A673 (cell line): Measurements from ENCODE around the gene IP6K1. TPM values are rescaled to one million over a fixed set of nuclear protein-coding genes. Genes with fewer than 3 reads are reported as not detected.

Experiments used
- BruUV-seq: library from RNA; stranded (reverse); fragments of 400-500 nt; replicated peaks from 2 replicates; lab custom pipeline; 2021; lab: Mats Ljungman, UMichigan
- CTCF ChIA-PET: fragments of 300-600 bp; sonication (Branson Sonifier 250); formaldehyde crosslinking; loops from one replicate; lab custom pipeline; 2022; ENCODE audit warnings: antibody characterized with exemption; lab: Charles Lee
- POLR2A ChIA-PET: fragments of 300-600 bp; sonication (Branson Sonifier 250); formaldehyde crosslinking; loops from one replicate; lab custom pipeline; 2022; ENCODE audit warnings: antibody characterized with exemption; ENCODE audit not compliant: low non-redundant PET; lab: Charles Lee
- DNase-seq: peaks from one replicate; pipeline ENCODE4 v3.0.0-alpha.2; 2015; ENCODE audit warnings: low spot score
- H3K27ac ChIP-seq: fragments of 200-600 bp; sonication (generic); 2 replicates; pipeline ENCODE4 v1.5.1; 2016; ENCODE audit warnings: mixed run types, low read depth, mild to moderate bottlenecking, mixed read lengths, antibody characterized with exemption, low read length; ENCODE audit not compliant: poor library complexity, severe bottlenecking
- H3K27me3 ChIP-seq: fragments of 200-600 bp; sonication (generic); replicated peaks from 2 replicates; pipeline ENCODE4 v1.6.1; 2017; ENCODE audit warnings: mixed run types, low read depth, mild to moderate bottlenecking, mixed read lengths, antibody characterized with exemption, low read length; ENCODE audit not compliant: insufficient read depth, poor library complexity
- H3K36me3 ChIP-seq: fragments of 200-600 bp; sonication (generic); 2 replicates; pipeline ENCODE4 v1.6.1; 2016; ENCODE audit warnings: mixed run types, mild to moderate bottlenecking, mixed read lengths, antibody characterized with exemption, low read length; ENCODE audit not compliant: insufficient read depth, poor library complexity, severe bottlenecking
- H3K4me1 ChIP-seq: fragments of 200-600 bp; sonication (generic); 2 replicates; pipeline ENCODE4 v1.6.1; 2017; ENCODE audit warnings: mixed run types, mild to moderate bottlenecking, mixed read lengths, antibody characterized with exemption, low read length; ENCODE audit not compliant: insufficient read depth, poor library complexity, severe bottlenecking
- H3K4me3 ChIP-seq: fragments of 200-600 bp; sonication (generic); 2 replicates; pipeline ENCODE4 v1.5.1; 2016; ENCODE audit warnings: low read depth, mixed run types, mild to moderate bottlenecking, mixed read lengths, low read length; ENCODE audit not compliant: poor library complexity, severe bottlenecking
- H3K9me3 ChIP-seq: fragments of 200-600 bp; sonication (generic); 2 replicates; pipeline ENCODE4 v1.6.1; 2016; ENCODE audit warnings: mixed run types, low read depth, mild to moderate bottlenecking, mixed read lengths, antibody characterized with exemption, low read length; ENCODE audit not compliant: poor library complexity, severe bottlenecking
- EZH2 ChIP-seq: fragments of 200-600 bp; sonication (generic); IDR thresholded peaks from 2 replicates; pipeline ENCODE4 v1.6.1; 2017; ENCODE audit warnings: borderline replicate concordance, low read depth, mild to moderate bottlenecking, mixed read lengths, antibody characterized with exemption, low read length; ENCODE audit not compliant: poor library complexity, severe bottlenecking
- intact Hi-C: fragments of 100-400 bp; cut with micrococcal nuclease; formaldehyde crosslinking; loops from one replicate; pipeline ENCODE4 v1.10.0; 2022; ENCODE audit not compliant: unreplicated experiment
- total RNA-seq: library from RNA; stranded (reverse); gene quantifications from 2 replicates; pipeline ENCODE4 v1.2.3, GENCODE V29; 2021
- TF ChIP-seq, protein P1 (sequence below): fragments of 300-800, 200-600 bp; sonication (generic); conservative IDR thresholded peaks from 2 replicates; pipeline ENCODE4 v1.5.1; 2017; ENCODE audit warnings: low read depth, mild to moderate bottlenecking, antibody characterized with exemption, low read length, moderate library complexity, mixed read lengths

The IP6K1 gene
- total RNA-seq, 1 experiment from 2014 or later: 29.0 TPM

DNA sequence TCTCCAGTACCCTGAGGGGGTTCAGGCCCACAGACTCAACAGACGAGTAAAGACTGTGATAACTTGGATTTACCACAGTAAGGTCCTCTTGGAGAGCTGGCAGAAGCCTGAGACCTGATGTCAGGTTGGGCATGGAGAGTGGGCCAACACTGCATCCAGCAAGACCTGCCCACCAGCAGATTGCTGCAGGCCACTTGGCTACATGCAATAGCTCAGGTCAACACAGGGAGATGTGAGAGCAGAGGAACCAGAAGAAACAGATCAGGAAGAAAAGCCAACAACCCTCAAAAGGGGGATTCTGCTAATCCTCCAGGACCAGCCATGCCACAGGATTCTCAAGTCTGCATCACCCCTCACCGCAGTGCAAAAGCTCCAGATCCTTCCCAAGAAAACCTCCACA lies 1.7 kb upstream of the IP6K1 start:
- Histone ChIP-seq H3K4me1 (no peaks in the 10 kb centered on the region), H3K27ac (no peak overlapping the region), H3K4me3 (no peak overlapping the region), H3K9me3 (no peaks in the 10 kb centered on the region), H3K36me3 (peaks cover 6% of the 10 kb centered on the region), H3K27me3 (no peaks in the 10 kb centered on the region)
- TF ChIP-seq, protein P1, sequence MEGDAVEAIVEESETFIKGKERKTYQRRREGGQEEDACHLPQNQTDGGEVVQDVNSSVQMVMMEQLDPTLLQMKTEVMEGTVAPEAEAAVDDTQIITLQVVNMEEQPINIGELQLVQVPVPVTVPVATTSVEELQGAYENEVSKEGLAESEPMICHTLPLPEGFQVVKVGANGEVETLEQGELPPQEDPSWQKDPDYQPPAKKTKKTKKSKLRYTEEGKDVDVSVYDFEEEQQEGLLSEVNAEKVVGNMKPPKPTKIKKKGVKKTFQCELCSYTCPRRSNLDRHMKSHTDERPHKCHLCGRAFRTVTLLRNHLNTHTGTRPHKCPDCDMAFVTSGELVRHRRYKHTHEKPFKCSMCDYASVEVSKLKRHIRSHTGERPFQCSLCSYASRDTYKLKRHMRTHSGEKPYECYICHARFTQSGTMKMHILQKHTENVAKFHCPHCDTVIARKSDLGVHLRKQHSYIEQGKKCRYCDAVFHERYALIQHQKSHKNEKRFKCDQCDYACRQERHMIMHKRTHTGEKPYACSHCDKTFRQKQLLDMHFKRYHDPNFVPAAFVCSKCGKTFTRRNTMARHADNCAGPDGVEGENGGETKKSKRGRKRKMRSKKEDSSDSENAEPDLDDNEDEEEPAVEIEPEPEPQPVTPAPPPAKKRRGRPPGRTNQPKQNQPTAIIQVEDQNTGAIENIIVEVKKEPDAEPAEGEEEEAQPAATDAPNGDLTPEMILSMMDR: no peak
- no peak for TF ChIP-seq EZH2
- BruUV-seq: no TSS peak
- ChIA-PET POLR2A (no interaction called here), CTCF (no interaction called here)
- intact Hi-C loops: no loop called here
- no peak for DNase-seq

DNA sequence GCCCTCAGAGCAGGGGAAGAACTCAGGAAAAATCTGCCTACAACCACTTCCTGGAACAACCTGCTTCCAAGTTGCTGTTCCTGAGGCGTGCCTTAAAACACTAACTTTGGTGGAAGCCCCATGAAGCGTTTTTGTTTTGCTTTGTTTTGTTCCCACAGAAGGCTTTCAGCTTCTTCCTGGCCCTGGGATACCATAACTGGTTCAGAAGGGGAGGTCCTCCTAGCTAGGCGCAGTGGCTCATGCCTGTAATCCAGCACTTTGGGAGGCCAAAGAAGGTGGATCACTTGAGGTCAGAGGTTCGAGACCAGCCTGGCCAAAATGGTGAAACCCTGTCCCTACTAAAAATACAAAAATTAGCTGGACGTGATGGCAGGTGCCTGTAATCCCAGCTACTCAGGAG lies 1.2 kb upstream of the IP6K1 start:
- no peak overlapping the region for H3K4me3 ChIP-seq
- no peak overlapping the region for H3K27ac ChIP-seq
- intact Hi-C loops: no loop called here
- TF ChIP-seq, protein P1: no peak
- TF ChIP-seq EZH2: no peak
- no peaks in the 10 kb centered on the region for H3K27me3 ChIP-seq
- ChIA-PET POLR2A (no interaction called here), CTCF (no interaction called here)
- no TSS peak for BruUV-seq
- no peaks in the 10 kb centered on the region for H3K4me1 ChIP-seq
- peaks cover 6% of the 10 kb centered on the region for H3K36me3 ChIP-seq
- DNase-seq: no peak
- H3K9me3 ChIP-seq: no peaks in the 10 kb centered on the region

DNA sequence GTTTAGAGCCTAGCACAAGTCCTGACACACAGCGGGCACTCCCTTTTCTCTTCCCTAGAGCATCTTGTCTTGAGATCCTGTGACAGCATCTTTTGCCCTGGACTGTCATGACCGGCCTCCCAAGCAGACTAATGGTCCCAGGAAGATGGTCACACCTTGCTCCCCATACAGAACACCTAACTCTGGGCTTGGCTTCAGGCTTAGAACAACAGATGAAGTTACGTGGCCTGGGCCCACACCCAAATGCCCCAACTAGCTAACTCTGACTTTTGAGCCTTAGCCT lies 781 bp upstream of the IP6K1 start:
- no TSS peak for BruUV-seq
- peak overlapping the region; percentile 84 for H3K4me3 ChIP-seq
- intact Hi-C loops: no loop called here
- no peaks in the 10 kb centered on the region for H3K9me3 ChIP-seq
- no peak for TF ChIP-seq EZH2
- TF ChIP-seq, protein P1: no peak
- ChIA-PET CTCF (no interaction called here), POLR2A (no interaction called here)
- DNase-seq: no peak
- no peaks in the 10 kb centered on the region for H3K27me3 ChIP-seq
- no peaks in the 10 kb centered on the region for H3K4me1 ChIP-seq
- H3K36me3 ChIP-seq: peaks cover 6% of the 10 kb centered on the region
- H3K27ac ChIP-seq: no peak overlapping the region
